ENCODE results near the gene EPB41L5. TPM values are rescaled to one million over a fixed set of nuclear protein-coding genes. Genes with fewer than 3 reads are reported as not detected.
"Not testable (repeated sequence)": the region's sequence is repeated elsewhere in the genome, so short reads cannot be mapped to it uniquely, and the experiment has no call there.

EPB41L5 gene
- 9.3 TPM for total RNA-seq
- long read RNA-seq, partial matches to known transcripts = 3 of 11 reads
- long read RNA-seq, other reads (novel, unspliced or antisense) = 8 of 11 reads

DNA sequence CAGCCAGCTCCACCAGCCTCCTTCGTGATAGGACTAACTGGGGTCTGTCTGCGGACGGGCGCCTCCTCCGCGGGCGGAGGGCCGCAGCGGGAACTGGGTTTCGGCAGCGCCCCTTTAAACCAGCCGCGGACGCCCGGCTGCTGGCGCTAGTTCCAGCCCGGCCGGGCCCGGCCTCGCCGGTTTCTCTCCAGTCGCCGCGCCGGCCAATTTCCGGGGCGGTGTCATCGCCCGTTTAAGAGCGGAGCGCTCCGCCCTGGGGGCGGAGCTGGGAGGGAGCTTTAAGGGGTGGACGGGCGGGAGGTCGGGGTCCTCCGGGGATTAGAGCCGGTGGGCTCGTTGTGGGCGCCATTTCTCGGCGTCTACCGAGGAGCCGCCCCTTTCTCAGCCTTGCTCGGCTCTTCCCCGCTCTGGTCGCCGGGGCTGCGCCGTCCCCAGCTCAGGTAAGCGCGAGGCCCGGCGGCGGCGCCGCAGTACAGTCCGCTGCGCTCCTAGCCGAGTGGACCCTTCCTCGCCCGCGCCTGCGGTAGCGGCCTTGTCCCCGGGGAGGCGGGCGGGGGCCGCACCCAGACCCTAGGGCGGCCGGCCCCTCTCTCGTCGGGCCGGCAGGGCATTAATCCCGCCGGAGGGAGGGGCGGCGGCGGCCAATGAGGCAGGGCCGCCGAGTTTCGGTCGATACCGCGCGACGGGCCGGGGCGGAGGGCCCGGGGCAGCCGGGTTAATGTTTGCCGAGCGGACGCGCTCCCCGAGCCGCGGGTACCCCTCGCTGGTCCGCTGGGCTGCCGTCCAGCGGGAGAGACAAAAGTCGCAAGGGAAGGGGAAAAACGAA, at the start of gene EPB41L5:
TSS of gene EPB41L5 (plus strand) at position 307 of the 826 bp plus-strand sequence. CDS start 6,008 bp downstream, outside the sequence.
- DNase-seq (peak; percentile 97), ATAC-seq (peak; percentile 99)
- intact Hi-C loops (cut with micrococcal nuclease) = no loop called here

- no peak for ATAC-seq
- intact Hi-C loops (cut with micrococcal nuclease) = no loop called here
- no peak for DNase-seq
These were observed 31.0 kb upstream of the EPB41L5 start for GRCh38 chr2:119981896-119982295.

DNA sequence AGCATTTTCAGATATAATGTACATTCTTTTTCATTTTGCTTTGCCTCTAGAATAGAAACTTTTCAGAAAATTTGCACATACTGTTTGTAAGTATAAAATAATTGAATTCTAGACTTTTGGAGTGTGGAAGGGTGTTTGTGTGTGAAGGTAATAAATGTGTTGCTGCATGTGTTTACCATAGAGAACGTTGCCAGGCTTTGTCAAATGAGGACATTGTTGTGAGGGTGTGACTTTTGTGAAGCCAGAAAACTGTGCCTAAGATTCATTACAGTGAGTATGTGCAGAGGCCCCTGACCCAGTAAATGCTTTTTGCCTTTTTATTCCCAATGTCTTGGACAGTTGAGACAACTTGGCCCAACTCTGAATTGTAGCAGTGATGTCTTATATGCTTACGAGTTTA, 30.4 kb upstream of the EPB41L5 start:
- intact Hi-C loops (cut with micrococcal nuclease) = no loop called here
- no peak for ATAC-seq

GRCh38 chr2:119983108-119983507, 29.8 kb upstream of the EPB41L5 start:
- ATAC-seq = no peak
- no peak for DNase-seq
- intact Hi-C loops (cut with micrococcal nuclease) = no loop called here

More for the DNA sequence above, 30.4 kb upstream of the EPB41L5 start:
- no peak for DNase-seq

DNA sequence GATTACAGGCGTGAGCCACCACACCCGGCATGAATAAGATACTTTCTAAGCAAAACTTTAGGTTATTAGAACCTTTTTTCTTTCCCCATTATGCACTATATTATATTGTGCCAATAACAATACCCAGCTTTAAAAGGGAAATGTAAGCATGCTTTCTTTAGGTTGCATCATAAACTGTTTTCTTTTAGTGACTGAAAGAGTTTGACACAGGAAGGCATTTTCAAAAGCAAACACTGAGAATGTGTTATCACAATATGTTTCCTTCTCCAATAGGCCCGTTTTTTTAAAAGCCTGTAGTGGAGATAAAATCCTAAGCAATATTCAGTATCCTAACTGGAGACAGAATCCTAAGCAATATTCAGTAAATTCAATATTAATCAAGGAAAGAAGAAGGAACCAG, 16.7 kb upstream of the EPB41L5 start:
- no peak for ATAC-seq
- intact Hi-C loops (cut with micrococcal nuclease) = no loop called here
- DNase-seq = no peak

DNA sequence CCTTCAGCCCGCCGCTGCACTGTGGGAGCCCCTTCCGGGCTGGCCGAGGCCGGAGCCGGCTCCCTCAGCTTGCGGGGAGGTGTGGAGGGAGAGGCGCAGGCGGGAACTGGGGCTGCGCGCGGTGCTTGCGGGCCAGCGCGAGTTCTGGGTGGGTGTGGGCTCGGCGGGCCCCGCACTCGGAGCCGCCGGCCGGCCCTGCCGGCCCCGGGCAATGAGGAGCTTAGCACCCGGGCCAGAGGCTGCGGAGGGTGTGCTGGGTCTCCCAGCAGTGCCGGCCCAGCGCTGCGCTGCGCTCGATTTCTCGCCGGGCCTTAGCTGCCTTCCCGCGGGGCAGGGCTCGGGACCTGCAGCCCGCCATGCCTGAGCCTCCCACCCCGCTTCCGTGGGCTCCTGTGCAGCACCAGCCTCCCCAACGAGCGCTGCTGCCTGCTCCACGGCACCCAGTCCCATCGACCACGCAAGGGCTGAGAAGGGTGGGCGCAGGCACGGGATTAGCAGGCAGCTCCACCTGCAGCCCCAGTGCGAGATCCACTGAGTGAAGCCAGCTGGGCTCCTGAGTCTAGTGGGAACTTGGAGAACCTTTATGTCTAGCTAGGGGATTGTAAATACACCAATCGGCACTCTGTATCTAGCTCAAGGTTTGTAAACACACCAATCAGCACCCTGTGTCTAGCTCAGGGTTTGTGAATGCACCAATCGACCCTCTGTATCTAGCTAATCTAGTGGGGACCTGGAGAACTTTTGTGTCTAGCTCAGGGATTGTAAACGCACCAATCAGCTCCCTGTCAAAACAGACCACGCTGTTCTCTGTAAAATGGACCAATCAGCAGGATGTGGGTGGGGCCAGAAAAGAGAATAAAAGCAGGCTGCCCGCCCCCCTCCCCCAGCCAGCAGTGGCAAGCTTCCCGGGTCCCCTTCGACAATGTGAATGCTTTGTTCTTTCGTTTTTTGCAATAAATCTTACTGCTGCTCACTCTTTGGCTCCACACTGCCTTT, 15.7 kb upstream of the EPB41L5 start:
- intact Hi-C loops (cut with micrococcal nuclease); ATAC-seq; DNase-seq: not testable (repeated sequence)

- ATAC-seq = no peak
- no peak for DNase-seq
- intact Hi-C loops (cut with micrococcal nuclease) = no loop called here
These were observed 11.4 kb upstream of the EPB41L5 start for GRCh38 chr2:120001471-120001870.

GRCh38 chr2:120004254-120004653, 8.6 kb upstream of the EPB41L5 start:
- DNase-seq (no peak), ATAC-seq (no peak)
- intact Hi-C loops (cut with micrococcal nuclease) = no loop called here

DNA sequence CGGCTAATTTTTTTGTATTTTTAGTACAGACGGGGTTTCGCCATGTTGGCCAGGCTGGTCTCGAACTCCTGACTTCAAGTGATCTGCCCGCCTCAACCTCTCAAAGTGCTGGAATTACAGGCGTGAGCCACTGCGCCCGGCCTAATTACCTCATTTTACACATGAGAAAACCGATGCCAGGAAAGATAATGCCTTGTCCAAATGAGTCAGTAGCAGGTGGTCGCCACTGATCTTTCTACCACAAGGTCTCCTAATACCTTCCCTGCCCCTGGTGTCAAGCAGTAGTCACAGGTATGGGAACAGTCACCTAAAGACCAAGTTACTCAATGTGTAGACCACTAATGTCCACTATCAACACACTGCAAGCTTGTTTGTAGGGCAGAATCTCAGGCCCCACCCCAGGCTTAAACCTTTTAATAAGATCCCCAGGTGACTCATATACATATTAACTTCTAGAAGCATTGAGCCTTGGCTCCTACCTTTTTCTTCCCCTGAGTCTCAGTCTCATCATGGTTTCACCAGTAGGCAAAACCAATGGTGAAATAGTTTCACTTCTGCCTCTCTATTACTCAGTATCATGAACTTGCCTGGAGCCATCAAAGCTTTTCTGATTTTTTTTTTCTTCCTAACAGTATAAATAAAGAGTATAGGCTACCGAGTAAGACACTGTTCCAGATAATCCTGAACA, 6.9 kb upstream of the EPB41L5 start:
- DNase-seq = no peak
- no peak for ATAC-seq
- intact Hi-C loops (cut with micrococcal nuclease) = no loop called here

DNA sequence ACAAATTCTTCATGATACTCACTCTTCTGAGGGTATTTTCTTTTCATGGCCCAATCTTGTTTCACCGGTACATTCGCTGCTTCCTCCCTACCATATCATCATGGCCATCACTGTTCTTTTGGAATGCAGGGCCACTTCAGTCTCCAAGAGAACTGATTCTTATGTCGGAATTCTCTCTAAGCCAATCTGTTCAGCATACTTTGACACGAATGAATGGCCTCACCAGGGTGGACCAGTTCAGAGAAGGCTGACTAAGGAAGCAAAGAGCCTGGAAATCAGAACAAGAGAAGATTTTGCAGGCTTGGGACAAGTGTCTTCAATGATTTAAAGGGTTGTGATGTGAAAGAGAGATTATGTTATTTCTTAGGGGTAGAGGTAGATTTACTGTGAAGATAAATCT, 5.0 kb upstream of the EPB41L5 start:
- ATAC-seq = no peak
- no peak for DNase-seq
- intact Hi-C loops (cut with micrococcal nuclease) = no loop called here

DNA sequence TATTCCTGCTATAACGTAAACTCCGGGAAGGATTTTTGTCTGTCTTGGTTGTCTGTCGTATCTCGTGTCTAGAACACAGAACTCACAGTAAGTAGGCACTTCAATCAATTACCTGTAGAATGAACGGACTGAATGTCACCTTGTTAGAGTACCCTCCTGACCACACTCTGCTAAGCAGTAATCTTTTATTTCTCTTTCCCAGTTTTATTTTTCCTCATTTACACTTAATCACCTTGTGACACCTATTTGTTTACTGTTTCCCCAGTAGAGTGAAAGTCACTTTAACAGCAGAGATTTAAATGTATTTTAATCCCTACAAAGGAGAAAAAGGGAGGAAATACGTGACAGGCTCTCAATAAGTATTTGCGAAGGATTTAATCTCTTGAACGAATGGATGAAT, 514 bp upstream of the EPB41L5 start:
- DNase-seq (no peak), ATAC-seq (no peak)
- intact Hi-C loops (cut with micrococcal nuclease) = no loop called here

DNA sequence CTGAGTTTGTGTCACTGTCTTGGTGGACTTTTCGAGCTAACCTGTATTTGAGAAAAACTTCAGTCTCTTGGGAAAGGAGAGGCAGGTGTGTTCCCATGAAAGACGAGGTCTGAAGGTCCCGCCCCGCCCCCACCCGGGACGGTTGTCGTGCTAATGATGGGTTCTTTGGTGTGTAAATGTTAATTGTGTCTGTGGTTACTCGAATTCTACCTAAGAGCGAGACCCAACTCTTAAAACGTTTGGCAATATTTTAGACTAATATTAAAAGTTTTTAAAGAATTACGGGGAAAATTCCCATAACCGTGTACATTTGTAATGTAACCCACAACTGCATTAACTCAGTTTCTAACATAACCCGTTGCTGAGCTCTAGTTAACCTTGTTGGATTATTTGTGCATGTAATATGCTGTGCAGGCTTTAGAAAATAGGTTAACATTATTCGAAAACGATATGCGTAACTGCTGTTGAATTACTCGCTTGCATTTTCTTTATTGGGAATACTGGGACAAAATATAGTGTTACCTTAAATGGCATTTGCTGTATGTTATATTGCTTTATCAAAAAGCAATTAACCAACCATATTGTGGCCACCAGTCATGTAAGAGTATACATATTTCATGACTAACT, 833 bp downstream of the EPB41L5 start:
- intact Hi-C loops (cut with micrococcal nuclease) = no loop called here
- ATAC-seq = peak; percentile 1
- no peak for DNase-seq

GRCh38 chr2:120014226-120014980, 1.5 kb downstream of the EPB41L5 start:
- no peak for ATAC-seq
- intact Hi-C loops (cut with micrococcal nuclease) = no loop called here
- no peak for DNase-seq

DNA sequence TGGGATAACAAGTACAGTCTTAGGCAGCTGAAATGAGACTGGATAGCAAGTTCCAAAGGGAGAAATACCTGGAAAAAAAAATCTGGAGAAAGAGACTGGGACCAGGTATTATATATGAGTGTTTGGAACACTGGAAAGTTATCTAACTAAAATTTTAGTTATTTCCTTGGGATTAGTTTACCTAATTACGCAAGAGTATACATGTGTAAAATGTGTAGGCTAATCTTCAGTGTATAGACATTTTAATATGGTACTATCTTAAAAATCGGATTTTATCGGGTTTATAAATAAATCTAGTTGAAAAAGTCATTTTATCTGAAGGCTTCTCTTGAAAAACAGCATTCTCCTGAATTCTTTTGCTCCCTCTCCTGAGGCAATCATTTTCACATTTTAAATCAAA, 3.9 kb downstream of the EPB41L5 start:
- intact Hi-C loops (cut with micrococcal nuclease) = no loop called here
- ATAC-seq (no peak), DNase-seq (no peak)

DNA sequence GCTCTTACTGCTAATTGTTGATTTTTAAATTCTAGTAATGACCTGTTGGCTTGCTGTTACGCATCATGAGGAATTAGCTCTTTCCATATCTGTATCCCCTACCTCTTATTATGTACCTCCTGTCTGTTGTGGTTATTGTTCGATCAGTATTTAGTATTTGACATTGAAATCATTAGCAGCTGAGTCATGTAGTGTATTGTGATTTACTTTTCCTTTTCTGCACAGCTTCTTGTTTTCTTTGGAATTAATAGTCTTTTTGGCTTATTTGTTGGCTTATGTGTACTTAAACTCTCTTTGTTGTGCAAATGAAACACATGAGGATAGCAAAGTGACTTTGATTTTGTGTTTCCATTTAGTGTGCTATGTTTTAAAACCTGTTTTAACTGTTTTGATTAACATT, 4.3 kb downstream of the EPB41L5 start:
- intact Hi-C loops (cut with micrococcal nuclease) = no loop called here
- DNase-seq (no peak), ATAC-seq (no peak)

GRCh38 chr2:120018549-120018948, 5.7 kb downstream of the EPB41L5 start:
- DNase-seq (no peak), ATAC-seq (no peak)
- intact Hi-C loops (cut with micrococcal nuclease) = no loop called here

DNA sequence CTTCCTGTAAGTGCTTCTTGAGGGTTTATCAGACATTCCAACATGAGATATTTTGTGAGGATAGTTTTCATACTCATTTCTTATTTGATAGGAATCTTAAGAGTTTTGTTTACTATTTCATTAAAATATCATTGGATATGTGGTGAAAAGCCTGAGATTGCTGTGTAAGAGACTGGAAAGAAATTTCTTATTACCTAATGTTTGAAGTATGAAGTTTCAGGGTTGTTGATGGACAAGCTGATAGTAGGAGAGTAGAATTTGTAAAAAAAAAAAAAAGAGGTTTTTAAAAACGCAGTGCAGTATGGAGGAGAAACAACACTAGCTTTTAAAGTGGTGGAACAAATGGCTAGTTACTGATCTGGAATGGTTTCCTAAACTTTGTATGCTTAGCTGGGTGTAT, 7.7 kb downstream of the EPB41L5 start:
- DNase-seq (no peak), ATAC-seq (no peak)
- intact Hi-C loops (cut with micrococcal nuclease) = no loop called here

GRCh38 chr2:120022505-120022904, 9.6 kb downstream of the EPB41L5 start:
- intact Hi-C loops (cut with micrococcal nuclease); DNase-seq; ATAC-seq: not testable (repeated sequence)

All from left ventricle myocardium superior (tissue), 1 donor.